Body of pancreas (tissue), 4 donors: ENCODE measurements around the gene RNF212.

ENCODE experiments used
- POLR2A ChIP-seq, 3 donors: fragments of 450-650 bp; IDR thresholded peaks; one replicate each; pipeline ENCODE4 v1.6.1; 2016; ENCODE audit warnings: antibody characterized with exemption in 3 of 3, mild to moderate bottlenecking in 2 of 3
- TF ChIP-seq, protein P1 (sequence below), 7 experiments: fragments of 450-650 bp in 4 of 7; fragments of 200-600 bp in 3 of 7; sonication (generic) in 3 of 7; IDR thresholded peaks; one replicate each; pipeline ENCODE4 v1.5.1; 2016 to 2019; ENCODE audit warnings: antibody characterized with exemption in 7 of 7

DNA sequence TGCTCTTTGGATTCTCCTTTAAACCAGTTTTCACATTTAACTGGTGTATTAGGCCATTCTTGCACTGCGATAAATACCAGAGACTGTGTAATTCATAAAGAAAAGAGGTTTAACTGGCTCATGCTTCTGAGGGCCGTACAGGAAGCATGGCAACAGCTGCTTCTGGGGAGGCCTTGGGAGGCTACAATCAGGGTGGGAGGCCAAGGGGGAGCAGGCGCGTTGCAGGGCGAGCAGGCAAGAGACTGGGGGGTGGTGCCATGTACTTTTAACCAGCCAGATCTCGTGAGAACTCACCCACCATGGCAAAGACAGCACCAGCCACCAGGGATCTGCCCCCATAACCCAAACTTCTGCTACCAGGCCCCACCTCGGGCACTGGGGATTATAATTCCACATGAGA, 38.1 kb downstream of the RNF212 start:
- TF ChIP-seq, protein P1, sequence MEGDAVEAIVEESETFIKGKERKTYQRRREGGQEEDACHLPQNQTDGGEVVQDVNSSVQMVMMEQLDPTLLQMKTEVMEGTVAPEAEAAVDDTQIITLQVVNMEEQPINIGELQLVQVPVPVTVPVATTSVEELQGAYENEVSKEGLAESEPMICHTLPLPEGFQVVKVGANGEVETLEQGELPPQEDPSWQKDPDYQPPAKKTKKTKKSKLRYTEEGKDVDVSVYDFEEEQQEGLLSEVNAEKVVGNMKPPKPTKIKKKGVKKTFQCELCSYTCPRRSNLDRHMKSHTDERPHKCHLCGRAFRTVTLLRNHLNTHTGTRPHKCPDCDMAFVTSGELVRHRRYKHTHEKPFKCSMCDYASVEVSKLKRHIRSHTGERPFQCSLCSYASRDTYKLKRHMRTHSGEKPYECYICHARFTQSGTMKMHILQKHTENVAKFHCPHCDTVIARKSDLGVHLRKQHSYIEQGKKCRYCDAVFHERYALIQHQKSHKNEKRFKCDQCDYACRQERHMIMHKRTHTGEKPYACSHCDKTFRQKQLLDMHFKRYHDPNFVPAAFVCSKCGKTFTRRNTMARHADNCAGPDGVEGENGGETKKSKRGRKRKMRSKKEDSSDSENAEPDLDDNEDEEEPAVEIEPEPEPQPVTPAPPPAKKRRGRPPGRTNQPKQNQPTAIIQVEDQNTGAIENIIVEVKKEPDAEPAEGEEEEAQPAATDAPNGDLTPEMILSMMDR (IDR thresholded peaks at IDR 0.05), result no peak
- no peak for TF ChIP-seq POLR2A (IDR thresholded peaks at IDR 0.05)
